GM18520 (cell line): ENCODE results near the gene SORCS2.

Source experiments
- ATAC-seq: cut with Tn5 transposase; IDR thresholded peaks from one replicate; pipeline ENCODE4 v1.9.1; 2021; ENCODE audit not compliant: unreplicated experiment

SORCS2 gene

GRCh38 chr4:7638984-7639789 lies 446.8 kb downstream of the SORCS2 start:
- ATAC-seq = no peak

GRCh38 chr4:7640136-7640535 lies 447.8 kb downstream of the SORCS2 start:
- ATAC-seq = no peak

- ATAC-seq = no peak
Observed at GRCh38 chr4:7641712-7642111, 449.4 kb downstream of the SORCS2 start.

GRCh38 chr4:7642741-7643458 lies 450.6 kb downstream of the SORCS2 start:
- ATAC-seq = no peak

- ATAC-seq = no peak
Observed at GRCh38 chr4:7645158-7645557, 452.8 kb downstream of the SORCS2 start.

- no peak for ATAC-seq
Observed at GRCh38 chr4:7645956-7646355, 453.6 kb downstream of the SORCS2 start.

- ATAC-seq = no peak
Observed at GRCh38 chr4:7646384-7647061, 454.2 kb downstream of the SORCS2 start.

- ATAC-seq = no peak
Observed at GRCh38 chr4:7647186-7647585, 454.8 kb downstream of the SORCS2 start.

- ATAC-seq = no peak
Observed at GRCh38 chr4:7647600-7648543, 455.5 kb downstream of the SORCS2 start.

GRCh38 chr4:7648544-7649395 lies 456.4 kb downstream of the SORCS2 start:
- ATAC-seq = no peak

GRCh38 chr4:7649411-7649740 lies 457.0 kb downstream of the SORCS2 start:
- no peak for ATAC-seq

GRCh38 chr4:7649741-7650531 lies 457.6 kb downstream of the SORCS2 start:
- ATAC-seq = no peak

- no peak for ATAC-seq
Observed at GRCh38 chr4:7650606-7651385, 458.5 kb downstream of the SORCS2 start.

GRCh38 chr4:7651461-7651921 lies 459.2 kb downstream of the SORCS2 start:
- ATAC-seq = no peak

- ATAC-seq = no peak
Observed at GRCh38 chr4:7652006-7652405, 459.7 kb downstream of the SORCS2 start.

- ATAC-seq = no peak
Observed at GRCh38 chr4:7652451-7652881, 460.1 kb downstream of the SORCS2 start.

GRCh38 chr4:7652906-7653305 lies 460.6 kb downstream of the SORCS2 start:
- no peak for ATAC-seq
